ENCODE data around the gene ACSM5. TPM values are rescaled to one million over a fixed set of nuclear protein-coding genes. Genes with fewer than 3 reads are reported as not detected.
"Not testable (repeated sequence)": the region's sequence is repeated elsewhere in the genome, so short reads cannot be mapped to it uniquely, and the experiment has no call there.

ACSM5 gene
- total RNA-seq, 5 donors from 2014 or later (not counting 1 experiment from before 2014, with no cell fraction given) = 0.26 to 0.28 TPM; not detected in 3

- H3K9me3 Mint-ChIP-seq = no peaks in the 10 kb centered on the region
- H3K4me1 Mint-ChIP-seq = no peaks in the 10 kb centered on the region
- no peaks in the 10 kb centered on the region for H3K36me3 Mint-ChIP-seq
- H3K27me3 Mint-ChIP-seq = peaks cover 0 to 8% of the 10 kb centered on the region in 2 donors
- WGBS (ENCODE audit: insufficient coverage) = 95% methylated on average over 2 of the region's 2 CpGs
- no peak within 1 kb of the TSS for H3K27ac Mint-ChIP-seq
- Histone ChIP-seq H3K4me3 (ENCODE audit: control insufficient read depth in 1 of 2, extremely low read depth in 1 of 2, low read length in 1 of 2) (no peak within 1 kb of the TSS), H3K4me1 (ENCODE audit: control insufficient read depth in 1 of 2, extremely low read depth in 1 of 2, insufficient read depth in 2 of 2, low read length in 2 of 2) (no peaks in the 10 kb centered on the region), H3K27me3 (replicated peaks in 1 of 2; ENCODE audit: control insufficient read depth in 2 of 2, extremely low read depth in 1 of 2, insufficient read depth in 2 of 2, low read length in 1 of 2) (peaks cover 0 to 7% of the 10 kb centered on the region in 2 experiments), H3K36me3 (ENCODE audit: control insufficient read depth in 2 of 2, extremely low read depth in 1 of 2, insufficient read depth in 1 of 2, low read length in 1 of 2) (no peaks in the 10 kb centered on the region), H3K27ac (ENCODE audit: low read length) (no peak within 1 kb of the TSS), H3K9me3 (no peaks in the 10 kb centered on the region)
- CTCF ChIA-PET = no interaction called here
- POLR2A ChIA-PET = no interaction called here
- ATAC-seq (replicated peaks in 1 of 4) = no peak
- DNase-seq = no peak
- H3K4me3 Mint-ChIP-seq = no peak within 1 kb of the TSS
Observed at GRCh38 chr16:20404637-20405036, 4.7 kb upstream of the ACSM5 start, which contains the start of gene PDILT. Gene PDILT (minus strand): TSS chr16:20404737. CDS start chr16:20399300, 5,437 bp downstream.

- Histone ChIP-seq H3K27me3 (replicated peaks in 1 of 2; ENCODE audit: control insufficient read depth in 2 of 2, extremely low read depth in 1 of 2, insufficient read depth in 2 of 2, low read length in 1 of 2) (peaks cover 2 to 8% of the 10 kb centered on the region in 2 experiments), H3K36me3 (ENCODE audit: control insufficient read depth in 2 of 2, extremely low read depth in 1 of 2, insufficient read depth in 1 of 2, low read length in 1 of 2) (no peaks in the 10 kb centered on the region), H3K4me1 (ENCODE audit: control insufficient read depth in 1 of 2, extremely low read depth in 1 of 2, insufficient read depth in 2 of 2, low read length in 2 of 2) (no peaks in the 10 kb centered on the region), H3K9me3 (no peaks in the 10 kb centered on the region), H3K4me3 (ENCODE audit: control insufficient read depth in 1 of 2, extremely low read depth in 1 of 2, low read length in 1 of 2) (no peak overlapping the region), H3K27ac (ENCODE audit: low read length) (no peak overlapping the region)
- no peaks in the 10 kb centered on the region for H3K9me3 Mint-ChIP-seq
- H3K27me3 Mint-ChIP-seq = peaks cover 9% of the 10 kb centered on the region in 2 donors
- DNase-seq (peak in 1 of 35 experiments; percentile 1), ATAC-seq (replicated peaks in 1 of 4) (no peak)
- WGBS (ENCODE audit: insufficient coverage) = 38% methylated on average over 1 of the region's 6 CpGs
- ChIA-PET POLR2A (no interaction called here), CTCF (no interaction called here)
- H3K4me3 Mint-ChIP-seq = no peak overlapping the region
- no peaks in the 10 kb centered on the region for H3K4me1 Mint-ChIP-seq
- no peak overlapping the region for H3K27ac Mint-ChIP-seq
- H3K36me3 Mint-ChIP-seq = no peaks in the 10 kb centered on the region
Observed at GRCh38 chr16:20410121-20410723, 888 bp downstream of the ACSM5 start.

GRCh38 chr16:20411055-20411454, 1.7 kb downstream of the ACSM5 start:
- CTCF ChIA-PET = no interaction called here
- Histone ChIP-seq H3K36me3 (ENCODE audit: control insufficient read depth in 2 of 2, extremely low read depth in 1 of 2, insufficient read depth in 1 of 2, low read length in 1 of 2) (no peaks in the 10 kb centered on the region), H3K27me3 (replicated peaks in 1 of 2; ENCODE audit: control insufficient read depth in 2 of 2, extremely low read depth in 1 of 2, insufficient read depth in 2 of 2, low read length in 1 of 2) (peaks cover 2 to 8% of the 10 kb centered on the region in 2 experiments), H3K27ac (ENCODE audit: low read length) (no peak overlapping the region), H3K9me3 (no peaks in the 10 kb centered on the region), H3K4me1 (ENCODE audit: control insufficient read depth in 1 of 2, extremely low read depth in 1 of 2, insufficient read depth in 2 of 2, low read length in 2 of 2) (no peaks in the 10 kb centered on the region), H3K4me3 (ENCODE audit: control insufficient read depth in 1 of 2, extremely low read depth in 1 of 2, low read length in 1 of 2) (no peak overlapping the region)
- H3K4me1 Mint-ChIP-seq = no peaks in the 10 kb centered on the region
- no peaks in the 10 kb centered on the region for H3K36me3 Mint-ChIP-seq
- peaks cover 6 to 9% of the 10 kb centered on the region in 2 donors for H3K27me3 Mint-ChIP-seq
- DNase-seq = no peak
- H3K27ac Mint-ChIP-seq = no peak overlapping the region
- POLR2A ChIA-PET = no interaction called here
- whole genome bisulfite sequencing (ENCODE audit: insufficient coverage) = no CpG with 5 or more reads among the region's 2 CpGs
- ATAC-seq (replicated peaks in 1 of 4) = no peak
- H3K4me3 Mint-ChIP-seq = no peak overlapping the region
- no peaks in the 10 kb centered on the region for H3K9me3 Mint-ChIP-seq

- no peak overlapping the region for H3K4me3 ChIP-seq (ENCODE audit: control insufficient read depth in 1 of 2, extremely low read depth in 1 of 2, low read length in 1 of 2)
- H3K27me3 Mint-ChIP-seq = peaks cover 4 to 9% of the 10 kb centered on the region in 2 donors
- H3K27me3 ChIP-seq (replicated peaks in 1 of 2; ENCODE audit: control insufficient read depth in 2 of 2, extremely low read depth in 1 of 2, insufficient read depth in 2 of 2, low read length in 1 of 2) = peaks cover 2 to 5% of the 10 kb centered on the region in 2 experiments
- no peaks in the 10 kb centered on the region for H3K36me3 ChIP-seq (ENCODE audit: control insufficient read depth in 2 of 2, extremely low read depth in 1 of 2, insufficient read depth in 1 of 2, low read length in 1 of 2)
- DNase-seq = no peak
- H3K27ac ChIP-seq (ENCODE audit: low read length) = no peak overlapping the region
- WGBS (ENCODE audit: insufficient coverage) = no CpG with 5 or more reads among the region's 1 CpG
- CTCF ChIA-PET = no interaction called here
- no peaks in the 10 kb centered on the region for H3K4me1 Mint-ChIP-seq
- H3K9me3 Mint-ChIP-seq = no peaks in the 10 kb centered on the region
- H3K4me1 ChIP-seq (ENCODE audit: control insufficient read depth in 1 of 2, extremely low read depth in 1 of 2, insufficient read depth in 2 of 2, low read length in 2 of 2) = no peaks in the 10 kb centered on the region
- POLR2A ChIA-PET = interaction anchor here in 1 of 2 donors (0.7 kb wide), 1 partner anchor 245 kb away, joined by 6 read pairs; no protein-coding TSS in a partner anchor
- H3K4me3 Mint-ChIP-seq = no peak overlapping the region
- no peak for ATAC-seq (replicated peaks in 1 of 4)
- H3K36me3 Mint-ChIP-seq = no peaks in the 10 kb centered on the region
- no peaks in the 10 kb centered on the region for H3K9me3 ChIP-seq
- H3K27ac Mint-ChIP-seq = no peak overlapping the region
Observed at GRCh38 chr16:20415541-20415940, 6.2 kb downstream of the ACSM5 start.

GRCh38 chr16:20419093-20419492, 9.8 kb downstream of the ACSM5 start:
- H3K9me3 Mint-ChIP-seq; H3K27ac ChIP-seq (ENCODE audit: low read length); H3K27me3 ChIP-seq (replicated peaks in 1 of 2; ENCODE audit: control insufficient read depth in 2 of 2, extremely low read depth in 1 of 2, insufficient read depth in 2 of 2, low read length in 1 of 2); ATAC-seq (replicated peaks in 1 of 4); H3K9me3 ChIP-seq; CTCF ChIA-PET; H3K27me3 Mint-ChIP-seq; H3K4me1 Mint-ChIP-seq; H3K36me3 Mint-ChIP-seq; H3K4me1 ChIP-seq (ENCODE audit: control insufficient read depth in 1 of 2, extremely low read depth in 1 of 2, insufficient read depth in 2 of 2, low read length in 2 of 2); H3K27ac Mint-ChIP-seq; POLR2A ChIA-PET; DNase-seq; H3K4me3 Mint-ChIP-seq; H3K4me3 ChIP-seq (ENCODE audit: control insufficient read depth in 1 of 2, extremely low read depth in 1 of 2, low read length in 1 of 2); H3K36me3 ChIP-seq (ENCODE audit: control insufficient read depth in 2 of 2, extremely low read depth in 1 of 2, insufficient read depth in 1 of 2, low read length in 1 of 2): not testable (repeated sequence)
- 82% methylated on average over 2 of the region's 8 CpGs for WGBS (ENCODE audit: insufficient coverage)

GRCh38 chr16:20421748-20422147, 12.4 kb downstream of the ACSM5 start:
- H3K36me3 ChIP-seq (ENCODE audit: control insufficient read depth in 2 of 2, extremely low read depth in 1 of 2, insufficient read depth in 1 of 2, low read length in 1 of 2); H3K4me1 Mint-ChIP-seq; H3K36me3 Mint-ChIP-seq; H3K4me3 ChIP-seq (ENCODE audit: control insufficient read depth in 1 of 2, extremely low read depth in 1 of 2, low read length in 1 of 2); H3K27ac ChIP-seq (ENCODE audit: low read length); DNase-seq; POLR2A ChIA-PET; H3K4me3 Mint-ChIP-seq; H3K9me3 Mint-ChIP-seq; CTCF ChIA-PET; H3K27ac Mint-ChIP-seq; ATAC-seq (replicated peaks in 1 of 4); H3K27me3 ChIP-seq (replicated peaks in 1 of 2; ENCODE audit: control insufficient read depth in 2 of 2, extremely low read depth in 1 of 2, insufficient read depth in 2 of 2, low read length in 1 of 2); H3K9me3 ChIP-seq; H3K4me1 ChIP-seq (ENCODE audit: control insufficient read depth in 1 of 2, extremely low read depth in 1 of 2, insufficient read depth in 2 of 2, low read length in 2 of 2); H3K27me3 Mint-ChIP-seq: not testable (repeated sequence)
- WGBS (ENCODE audit: insufficient coverage) = no CpG with 5 or more reads among the region's 2 CpGs

GRCh38 chr16:20423772-20424128, 14.4 kb downstream of the ACSM5 start:
- H3K4me3 Mint-ChIP-seq; H3K27ac ChIP-seq (ENCODE audit: low read length); H3K9me3 Mint-ChIP-seq; POLR2A ChIA-PET; DNase-seq; H3K4me1 Mint-ChIP-seq; CTCF ChIA-PET; H3K9me3 ChIP-seq; H3K36me3 ChIP-seq (ENCODE audit: control insufficient read depth in 2 of 2, extremely low read depth in 1 of 2, insufficient read depth in 1 of 2, low read length in 1 of 2); H3K27ac Mint-ChIP-seq; H3K36me3 Mint-ChIP-seq; H3K4me3 ChIP-seq (ENCODE audit: control insufficient read depth in 1 of 2, extremely low read depth in 1 of 2, low read length in 1 of 2); ATAC-seq (replicated peaks in 1 of 4); H3K27me3 Mint-ChIP-seq; H3K4me1 ChIP-seq (ENCODE audit: control insufficient read depth in 1 of 2, extremely low read depth in 1 of 2, insufficient read depth in 2 of 2, low read length in 2 of 2); H3K27me3 ChIP-seq (replicated peaks in 1 of 2; ENCODE audit: control insufficient read depth in 2 of 2, extremely low read depth in 1 of 2, insufficient read depth in 2 of 2, low read length in 1 of 2): not testable (repeated sequence)
- WGBS (ENCODE audit: insufficient coverage) = 93% methylated on average over 4 of the region's 5 CpGs

Measured in T-cell (primary cell).